ENCODE data around the gene DIAPH2. TPM values are rescaled to one million over a fixed set of nuclear protein-coding genes. Genes with fewer than 3 reads are reported as not detected.

Gene DIAPH2
- polyA plus RNA-seq, 3 donors, result 6.9 to 7.0 (median 6.9) TPM

DNA sequence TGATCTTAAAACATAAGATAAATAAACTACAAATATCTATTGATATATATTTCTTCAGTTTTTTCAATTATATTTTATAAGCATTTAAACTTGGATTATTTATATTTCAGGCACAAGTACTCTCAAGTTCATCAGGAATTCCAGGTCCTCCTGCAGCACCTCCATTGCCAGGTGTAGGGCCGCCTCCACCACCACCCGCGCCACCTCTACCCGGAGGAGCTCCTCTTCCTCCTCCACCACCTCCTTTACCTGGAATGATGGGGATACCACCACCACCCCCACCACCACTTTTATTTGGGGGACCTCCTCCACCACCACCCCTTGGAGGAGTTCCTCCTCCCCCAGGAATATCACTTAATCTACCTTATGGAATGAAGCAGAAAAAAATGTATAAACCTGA is 273.1 kb downstream of the DIAPH2 start:
- no peak for DNase-seq

GRCh38 chrX:96971812-96972211 is 287.2 kb downstream of the DIAPH2 start:
- no peak for DNase-seq

DNA sequence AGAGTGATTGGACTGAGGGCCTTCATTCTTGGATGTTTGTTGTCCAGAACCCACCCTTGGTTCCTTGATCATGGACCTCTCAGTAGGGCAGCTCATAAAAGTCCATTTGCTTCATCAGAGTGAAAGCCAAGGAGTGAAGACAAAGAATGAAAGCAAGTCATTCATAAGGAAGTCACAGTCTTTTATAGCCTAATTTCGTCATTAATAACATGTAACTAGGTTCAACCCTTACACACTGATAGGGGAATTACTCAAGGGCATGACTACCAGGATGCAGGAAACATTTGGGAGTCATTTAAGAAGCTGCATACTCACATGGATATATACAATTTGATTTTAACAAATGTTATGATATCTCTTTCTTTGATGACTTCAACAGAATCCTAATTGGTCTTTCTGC is 294.3 kb downstream of the DIAPH2 start:
- no peak for DNase-seq

DNA sequence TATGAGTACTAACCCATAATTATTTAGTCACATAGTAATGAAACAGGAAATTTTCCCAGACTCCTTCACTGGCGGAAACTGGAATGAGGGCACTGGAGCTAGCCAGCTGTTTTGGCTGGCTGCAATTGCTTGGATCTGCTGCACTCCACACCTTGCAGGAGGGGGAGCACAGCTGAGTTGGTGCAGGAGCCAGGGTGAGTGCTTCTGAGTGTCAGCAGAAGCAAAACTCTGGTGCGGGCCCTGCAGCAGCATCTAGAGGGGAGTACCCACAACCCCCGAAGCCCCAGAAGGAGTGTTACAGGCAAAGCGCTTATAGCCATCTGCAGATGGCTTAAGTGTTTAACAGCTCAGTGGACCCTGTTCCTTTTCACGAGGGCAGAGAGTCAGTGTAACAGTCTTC is 295.1 kb downstream of the DIAPH2 start:
- no peak for DNase-seq

- no peak for DNase-seq
Measured at GRCh38 chrX:96982161-96982560, 297.5 kb downstream of the DIAPH2 start.

DNA sequence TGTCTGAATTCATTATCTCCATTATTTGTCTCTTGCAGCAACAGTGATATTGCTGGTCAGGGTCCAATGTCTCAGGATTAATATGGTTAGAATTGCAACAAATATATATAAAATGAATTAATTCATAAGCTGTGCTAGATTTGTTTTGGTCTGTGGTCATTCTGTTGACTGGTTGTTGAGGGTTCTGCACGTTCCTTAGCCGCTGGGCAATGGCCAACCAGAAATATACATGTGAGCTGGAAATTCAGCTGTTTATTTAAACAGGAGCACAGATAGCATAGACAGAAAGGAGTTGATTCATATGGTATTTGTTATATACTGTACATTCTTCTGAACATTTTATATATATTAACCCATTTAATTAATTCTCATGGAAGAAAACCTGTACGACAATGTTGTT is 299.9 kb downstream of the DIAPH2 start:
- no peak for DNase-seq

GRCh38 chrX:96985046-96985445 is 300.4 kb downstream of the DIAPH2 start:
- no peak for DNase-seq

DNA sequence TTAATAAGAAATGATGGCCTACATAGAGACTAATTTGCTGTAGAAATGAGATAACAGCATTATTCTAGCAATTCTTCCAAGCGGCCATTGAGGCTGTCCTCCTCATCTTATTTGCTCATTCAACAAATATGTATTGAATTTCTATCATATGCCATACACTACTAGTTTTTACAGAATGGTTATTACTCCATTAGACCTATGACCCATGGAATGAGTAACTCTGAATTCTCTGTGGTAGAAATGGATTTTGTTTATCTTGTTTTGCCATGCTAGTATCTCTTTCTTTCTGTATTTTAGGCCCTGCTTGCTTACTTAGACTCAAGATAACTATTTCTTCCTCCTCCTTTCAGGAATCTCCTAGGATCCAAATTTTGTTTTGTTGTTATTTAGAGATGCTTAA is 302.6 kb downstream of the DIAPH2 start:
- no peak for DNase-seq

DNA sequence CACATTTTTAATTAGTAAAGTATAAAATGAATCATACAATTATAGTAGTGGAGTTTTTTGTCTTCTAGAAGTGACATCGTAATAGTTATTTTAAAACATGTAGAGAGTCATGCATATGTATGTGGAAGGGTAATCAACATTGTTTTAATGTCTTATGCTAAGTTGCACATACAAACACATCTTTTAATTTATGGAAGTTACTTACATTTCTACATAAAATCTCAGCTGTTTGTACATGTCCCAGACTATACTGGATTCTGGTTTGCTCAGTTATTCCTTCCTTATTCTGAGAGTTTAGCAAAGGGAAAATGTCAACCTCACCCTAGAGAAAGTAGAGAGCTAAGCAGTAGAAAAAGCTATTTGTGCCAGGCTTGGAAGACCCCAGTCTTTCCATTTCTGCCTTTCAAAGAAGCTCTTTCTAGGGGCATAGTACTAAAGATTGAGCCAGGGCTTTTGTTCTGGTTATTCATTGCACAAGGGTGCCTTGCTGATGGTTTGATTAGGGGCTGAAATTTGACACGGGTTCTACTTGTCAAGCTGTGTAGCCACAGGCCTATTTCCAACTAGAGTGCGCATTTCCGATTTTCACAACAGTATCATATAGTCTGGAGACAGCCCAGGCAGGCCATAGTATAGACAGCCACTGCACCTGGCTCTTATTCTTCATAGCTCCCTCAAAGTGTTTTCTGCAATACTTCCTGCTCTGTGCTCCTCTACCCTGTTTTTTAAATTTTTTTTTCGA is 305.4 kb downstream of the DIAPH2 start:
- no peak for DNase-seq

DNA sequence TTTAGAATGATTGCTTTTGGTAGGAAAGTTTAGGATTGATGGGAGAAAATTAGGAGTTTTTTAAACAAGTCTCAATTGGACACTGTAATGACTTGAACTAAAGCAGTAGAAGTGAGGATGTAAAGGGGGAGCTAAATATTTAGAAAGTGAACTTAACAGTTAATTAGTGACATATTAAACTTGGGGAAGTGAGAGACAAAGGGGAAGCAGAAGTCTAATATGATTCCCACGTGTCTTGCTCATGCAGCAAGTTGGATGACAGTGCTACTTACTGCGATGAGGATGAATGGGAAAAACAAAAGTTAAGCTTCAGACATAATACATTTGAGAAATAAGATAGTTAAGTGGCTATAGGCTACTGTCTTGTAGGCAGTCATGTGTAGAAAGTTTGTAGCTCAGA is 309.5 kb downstream of the DIAPH2 start:
- DNase-seq, result no peak

GRCh38 chrX:96997196-96997595 is 312.6 kb downstream of the DIAPH2 start:
- DNase-seq, result no peak

DNA sequence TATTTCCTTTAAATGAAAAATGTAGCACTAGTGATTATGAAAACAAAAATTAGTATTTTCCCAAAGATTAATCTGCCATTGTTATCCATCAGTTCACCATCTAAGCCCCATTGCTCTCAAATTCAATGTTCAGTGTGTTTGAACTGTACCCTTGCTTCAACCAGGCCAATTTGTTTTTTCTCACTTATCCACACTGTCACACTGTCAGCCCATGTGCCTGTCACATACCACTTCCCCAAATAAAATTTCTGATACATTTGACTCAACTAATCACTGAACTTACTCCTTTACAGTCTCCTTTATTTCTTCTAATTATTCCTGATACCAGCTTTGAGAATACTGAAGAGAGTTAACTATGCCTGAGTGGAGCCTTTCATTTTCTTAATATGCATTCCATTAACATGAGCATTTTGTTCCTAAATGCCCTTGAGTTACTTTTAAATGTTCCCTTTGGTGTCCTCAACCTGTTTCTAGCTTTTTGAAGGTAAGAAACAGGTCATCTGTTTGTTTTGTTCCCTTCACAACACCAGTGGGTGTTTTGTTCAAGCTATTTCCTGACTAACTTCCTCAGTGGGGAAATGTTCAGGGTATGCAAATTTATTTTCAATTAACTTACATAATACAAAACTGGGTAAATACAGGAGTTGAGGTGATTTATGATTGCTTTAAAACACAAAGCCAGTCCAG is 316.2 kb downstream of the DIAPH2 start:
- DNase-seq, result no peak

DNA sequence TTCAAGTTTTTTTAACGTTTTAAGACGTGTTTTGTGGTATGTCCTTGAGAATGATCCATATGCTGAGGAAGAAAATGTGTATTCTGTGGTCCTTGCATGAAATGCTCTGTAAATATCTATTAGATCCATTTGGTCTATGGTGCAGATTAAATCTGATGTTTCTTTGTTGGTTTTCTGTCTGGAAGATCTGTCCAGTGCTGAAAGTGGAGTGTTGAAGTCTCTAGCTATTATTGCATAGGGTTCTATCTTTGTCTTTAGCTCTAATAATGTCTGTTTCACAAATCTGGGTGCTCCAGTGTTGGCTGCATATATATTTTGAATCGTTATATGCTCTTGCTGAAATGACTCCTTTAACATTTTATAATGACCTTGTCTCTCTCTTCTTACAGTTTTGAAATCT is 321.5 kb downstream of the DIAPH2 start:
- no peak for DNase-seq

- DNase-seq, result no peak
Measured at GRCh38 chrX:97009391-97009790, 324.7 kb downstream of the DIAPH2 start.

GRCh38 chrX:97011540-97011939 is 326.9 kb downstream of the DIAPH2 start:
- DNase-seq, result no peak

DNA sequence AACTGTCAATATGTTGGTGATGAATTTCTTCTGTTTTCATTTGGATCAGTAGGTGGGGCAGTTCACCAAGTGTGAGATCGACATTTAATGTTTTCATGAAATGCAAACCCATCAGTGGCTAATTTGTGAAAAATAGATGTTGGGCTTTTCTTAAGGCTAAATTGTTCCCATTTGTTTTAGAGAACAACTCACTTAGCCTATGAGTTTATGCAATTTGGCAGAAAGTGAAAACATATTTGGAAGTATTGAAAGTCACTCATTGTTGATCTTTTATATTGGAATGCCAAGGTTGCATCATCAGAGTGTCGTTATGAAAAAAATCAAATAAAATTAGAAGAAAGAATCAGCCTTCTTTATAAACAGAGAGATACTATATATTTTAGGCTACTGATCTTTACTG is 331.5 kb downstream of the DIAPH2 start:
- DNase-seq, result no peak

- DNase-seq, result no peak
Measured at GRCh38 chrX:97021680-97022079, 337.0 kb downstream of the DIAPH2 start.

GRCh38 chrX:97026406-97026805 is 341.8 kb downstream of the DIAPH2 start:
- DNase-seq, result peak; percentile 2

- no peak for DNase-seq
Measured at GRCh38 chrX:97027384-97027922, 342.8 kb downstream of the DIAPH2 start.

DNA sequence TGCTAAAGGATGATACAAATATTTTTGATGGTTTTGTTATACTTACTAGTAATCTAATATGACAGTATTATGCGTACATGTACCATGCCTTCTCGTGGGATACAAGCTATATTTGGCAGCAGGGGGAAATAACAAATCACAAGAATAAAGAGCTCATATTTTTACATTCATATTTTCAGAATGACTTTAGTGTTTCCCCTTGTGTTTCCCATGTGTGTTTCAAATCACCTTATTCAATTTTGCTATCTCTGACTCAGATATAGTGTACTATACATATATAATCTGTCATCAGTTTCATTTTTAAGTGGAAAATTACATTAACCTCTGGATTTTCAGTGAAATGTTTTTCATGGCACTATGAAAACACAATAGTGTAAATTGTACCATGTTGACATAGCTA is 345.8 kb downstream of the DIAPH2 start:
- no peak for DNase-seq

GRCh38 chrX:97030947-97031346 is 346.3 kb downstream of the DIAPH2 start:
- no peak for DNase-seq

- no peak for DNase-seq
Measured at GRCh38 chrX:97039363-97040029, 354.9 kb downstream of the DIAPH2 start.

DNA sequence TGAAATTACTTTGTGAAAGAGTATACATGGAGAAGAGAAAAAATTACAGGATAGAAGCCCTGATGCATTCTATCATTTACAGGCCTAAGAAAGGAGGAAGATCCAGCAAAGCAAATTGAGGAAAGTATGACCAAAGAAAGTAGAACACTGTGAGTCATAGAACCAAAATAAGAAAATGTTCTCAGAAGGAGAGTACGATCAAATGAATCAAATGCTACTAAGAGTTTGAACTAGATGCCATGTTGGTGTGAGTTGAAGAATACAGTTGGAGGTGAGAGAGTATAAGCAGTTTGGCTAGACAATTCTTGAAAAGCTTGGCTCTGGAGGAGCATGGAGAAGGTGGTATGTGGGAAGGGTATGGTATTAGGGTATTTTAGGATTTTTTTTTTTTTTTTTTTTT is 360.8 kb downstream of the DIAPH2 start:
- no peak for DNase-seq
